ENCODE data around the gene TMED8.
"Not testable (repeated sequence)": the region's sequence is repeated elsewhere in the genome, so short reads cannot be mapped to it uniquely, and the experiment has no call there.

The TMED8 gene

GRCh38 chr14:77359626-77360025 lies 17.3 kb downstream of the TMED8 start:
- no peak for DNase-seq

- DNase-seq = no peak
Measured at GRCh38 chr14:77356899-77357298, 20.0 kb downstream of the TMED8 start.

- no peak for DNase-seq
Measured at GRCh38 chr14:77355811-77356210, 21.1 kb downstream of the TMED8 start.

- no peak for DNase-seq
Measured at GRCh38 chr14:77353469-77354141, 23.3 kb downstream of the TMED8 start.

GRCh38 chr14:77347751-77348150 lies 29.1 kb downstream of the TMED8 start:
- DNase-seq = no peak

GRCh38 chr14:77346495-77346894 lies 30.4 kb downstream of the TMED8 start:
- DNase-seq = no peak

- no peak for DNase-seq
Measured at GRCh38 chr14:77344377-77344996, 32.4 kb downstream of the TMED8 start.

- DNase-seq = no peak
Measured at GRCh38 chr14:77343662-77344061, 33.2 kb downstream of the TMED8 start.

- DNase-seq = no peak
Measured at GRCh38 chr14:77342726-77343397, 34.0 kb downstream of the TMED8 start.

- DNase-seq = no peak
Measured at GRCh38 chr14:77340389-77340788, 36.5 kb downstream of the TMED8 start.

- DNase-seq = no peak
Measured at GRCh38 chr14:77339407-77339806, 37.5 kb downstream of the TMED8 start.

- no peak for DNase-seq
Measured at GRCh38 chr14:77338302-77338701, 38.6 kb downstream of the TMED8 start.

- no peak for DNase-seq
Measured at GRCh38 chr14:77337880-77338279, 39.0 kb downstream of the TMED8 start.

- DNase-seq = not testable (repeated sequence)
Measured at GRCh38 chr14:77337255-77337654, 39.6 kb downstream of the TMED8 start.

- no peak for DNase-seq
Measured at GRCh38 chr14:77335576-77335975, 41.3 kb downstream of the TMED8 start.

GRCh38 chr14:77329872-77330271 lies 47.0 kb downstream of the TMED8 start:
- DNase-seq = no peak

- no peak for DNase-seq
Measured at GRCh38 chr14:77327111-77327510, 49.8 kb downstream of the TMED8 start.

GRCh38 chr14:77325746-77326094 lies 51.2 kb downstream of the TMED8 start:
- no peak for DNase-seq

- no peak for DNase-seq
Measured at GRCh38 chr14:77324816-77325745, 51.8 kb downstream of the TMED8 start.

GRCh38 chr14:77324289-77324688 lies 52.6 kb downstream of the TMED8 start:
- DNase-seq = no peak

GRCh38 chr14:77323571-77323970 lies 53.3 kb downstream of the TMED8 start:
- no peak for DNase-seq

GRCh38 chr14:77322951-77323350 lies 53.9 kb downstream of the TMED8 start:
- DNase-seq = no peak

GRCh38 chr14:77322250-77322902 lies 54.5 kb downstream of the TMED8 start:
- no peak for DNase-seq

All from activated CD4-positive, alpha-beta T cell treated with anti-CD3 and anti-CD28 coated beads for 48 hours (primary cell).